ENCODE measurements around the gene TOMM20. TPM values are rescaled to one million over a fixed set of nuclear protein-coding genes. Genes with fewer than 3 reads are reported as not detected.

The TOMM20 gene
- total and polyA plus RNA-seq, 9 of the 15 experiments (the other 6 are each of a cell fraction or from before 2014, with no cell fraction given): 70.6 to 334 (median 159) TPM

DNA sequence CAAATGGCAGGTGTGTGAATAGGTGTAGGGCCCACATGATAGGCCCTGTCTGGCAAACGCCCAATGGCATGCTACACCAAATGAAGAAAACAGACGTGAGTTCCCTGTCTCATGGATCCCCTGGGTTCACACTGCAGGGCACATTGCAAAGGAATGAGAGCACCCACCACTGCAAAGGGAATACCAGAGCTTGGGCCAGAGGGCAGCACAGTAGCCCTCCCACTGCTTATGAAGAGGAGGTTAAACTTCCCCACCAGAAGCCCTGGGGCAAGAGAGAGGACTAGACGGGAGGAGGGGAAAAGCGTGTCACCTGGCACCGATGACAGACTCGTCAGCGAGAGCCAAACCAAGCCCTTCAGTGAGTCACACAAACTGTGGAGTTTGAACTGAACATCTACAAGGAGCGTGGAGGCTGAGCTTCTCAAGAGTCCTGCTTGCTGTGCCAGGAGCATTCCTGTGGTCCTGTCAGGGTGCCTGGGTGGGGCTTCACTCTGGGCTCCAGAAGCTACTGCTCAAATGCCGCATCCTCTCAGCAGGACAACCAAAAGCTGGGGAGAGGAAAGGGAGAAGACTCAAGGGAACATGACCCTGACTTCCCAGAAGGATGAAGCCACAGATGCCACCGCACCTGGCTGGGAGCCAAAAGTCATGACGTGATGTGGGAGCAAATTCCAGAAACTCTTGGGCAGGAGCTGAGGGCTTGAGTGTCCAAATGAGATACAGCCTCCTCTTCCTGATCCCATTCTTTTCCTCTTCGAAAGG is 61.1 kb downstream of the TOMM20 start (continued):
- TF ChIP-seq ZNF263 (CRISPR knock-in tag; IDR thresholded peaks at IDR 0.05; ENCODE audit: borderline replicate concordance) (peak; percentile 55; the same call in 1 of the 2 replicates), EHMT2 (IDR thresholded peaks at IDR 0.05) (no peak), ATF7 (IDR thresholded peaks at IDR 0.05) (peak; percentile 81), NFIX (CRISPR knock-in tag; IDR thresholded peaks at IDR 0.05; ENCODE audit: low read depth) (peak; percentile 71; the same call in 1 of the 2 replicates)

DNA sequence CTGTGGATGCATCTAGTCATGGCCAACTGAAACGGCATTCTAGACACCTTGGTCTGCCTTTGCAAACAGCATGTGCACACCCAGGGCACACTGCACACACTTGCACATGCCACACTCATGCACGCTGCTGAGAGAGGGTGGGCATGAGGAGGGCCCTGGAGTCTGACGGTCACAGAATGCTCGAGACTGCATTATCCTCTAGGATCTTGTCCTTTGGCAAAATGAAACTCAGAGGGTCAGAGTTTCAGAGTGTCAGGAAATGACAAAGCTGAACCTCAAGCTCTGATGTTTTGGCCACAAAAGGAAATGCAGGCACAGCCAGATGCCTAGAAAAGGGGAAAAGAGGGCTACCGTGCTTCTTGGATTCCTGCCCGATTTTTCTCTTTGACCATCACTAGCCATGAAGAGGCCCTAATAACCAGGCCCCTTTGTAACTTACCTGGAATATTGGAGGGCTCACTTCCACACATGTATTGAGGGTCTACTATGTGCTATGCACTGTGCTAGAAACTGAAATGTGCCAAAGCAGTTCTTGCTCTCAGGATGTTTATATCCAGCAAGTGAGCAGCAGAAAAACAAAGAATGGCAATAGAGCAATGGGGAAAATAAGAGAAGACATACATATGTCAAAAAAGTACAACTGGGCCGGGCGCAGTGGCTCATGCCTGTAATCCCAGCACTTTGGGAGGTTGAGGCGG is 65.4 kb downstream of the TOMM20 start:
- Histone ChIP-seq H3K4me2 (ENCODE audit: insufficient read depth, low read length) (no peak overlapping the region), H3K9me1 (ENCODE audit: control insufficient read depth, insufficient read depth, low read length) (no peaks in the 10 kb centered on the region), H3K36me3 (ENCODE audit: control insufficient read depth, insufficient read depth, low read length) (no peaks in the 10 kb centered on the region), H3K27me3 (ENCODE audit: control insufficient read depth in 2 of 2, insufficient read depth in 2 of 2, low read length in 2 of 2) (peaks cover 2 to 7% of the 10 kb centered on the region in 2 experiments; a peak in 2 of 5 replicates), H3K27ac (ENCODE audit: extremely low read depth, low read depth, low read length) (no peak overlapping the region), H2AFZ (ENCODE audit: low read depth, low read length) (peak overlapping the region; percentile 6; the same call in 1 of the 2 replicates), H3K9me3 (replicated peaks; ENCODE audit: control insufficient read depth, insufficient read depth, low read depth, low read length) (no peaks in the 10 kb centered on the region), H3K79me2 (ENCODE audit: control insufficient read depth, insufficient read depth, low read length) (no peaks in the 10 kb centered on the region), H3K4me3 (no peak overlapping the region), H4K20me1 (replicated peaks; ENCODE audit: control insufficient read depth, insufficient read depth, low read length) (no peaks in the 10 kb centered on the region), H3K9ac (ENCODE audit: insufficient read depth in 1 of 2, low read depth in 2 of 2, low read length in 2 of 2) (0 out of 4 replicates have a peak overlapping the region, but pooled peaks of 1 of the 2 experiments have one; percentile 10), H3K4me1 (replicated peaks in 1 of 2; ENCODE audit: control insufficient read depth in 2 of 2, insufficient read depth in 2 of 2, low read length in 2 of 2) (peaks cover 8 to 12% of the 10 kb centered on the region in 2 experiments)
- ChIA-PET CTCF (ENCODE audit: low intra/inter-chr PET ratio) (no interaction called here), POLR2A (interaction anchor here (0.6 to 1.0 kb wide), 3 partner anchors 12 to 512 kb away, joined by 3 to 8 read pairs (median 4); no protein-coding TSS in a partner anchor)
- DNase-seq (ENCODE audit: extremely low read depth in 1 of 4, low spot score in 3 of 4) (no peak), FAIRE-seq (no peak), ATAC-seq (no peak)
- in situ Hi-C loops (cut with MboI): no loop called here
- intact Hi-C loops (cut with micrococcal nuclease): no loop called here
- TF ChIP-seq, protein P1, sequence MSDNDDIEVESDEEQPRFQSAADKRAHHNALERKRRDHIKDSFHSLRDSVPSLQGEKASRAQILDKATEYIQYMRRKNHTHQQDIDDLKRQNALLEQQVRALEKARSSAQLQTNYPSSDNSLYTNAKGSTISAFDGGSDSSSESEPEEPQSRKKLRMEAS (CRISPR knock-in tag; IDR thresholded peaks at IDR 0.05): 0 out of 2 replicates have a peak, but pooled peaks have one; percentile 28
- no peak for TF ChIP-seq ZNF57 (CRISPR knock-in tag; IDR thresholded peaks at IDR 0.05)
- BruUV-seq (replicated peaks): no TSS peak
- WGBS (ENCODE audit: insufficient coverage, low coverage, missing lambda C conversion rate): 26% methylated on average over 9 of the region's 9 CpGs
